Fibroblast of skin of scalp (primary cell): Measurements from ENCODE around the gene HDAC4.
A peak's percentile ranks its signal among the peaks of the same experiment; 100 is the strongest.

ENCODE experiments used
- DNase-seq: peaks from one replicate; pipeline ENCODE4 v3.0.0-alpha.2; 2013

HDAC4 gene

GRCh38 chr2:239116456-239117246 is 284.2 kb downstream of the HDAC4 start:
- peak; percentile 33 for DNase-seq

GRCh38 chr2:239115616-239116015 is 285.2 kb downstream of the HDAC4 start:
- DNase-seq, result no peak

- no peak for DNase-seq
These were observed 286.1 kb downstream of the HDAC4 start for GRCh38 chr2:239114616-239115265.

- peak; percentile 7 for DNase-seq
These were observed 286.7 kb downstream of the HDAC4 start for GRCh38 chr2:239114119-239114581.

GRCh38 chr2:239113615-239114014 is 287.2 kb downstream of the HDAC4 start:
- no peak for DNase-seq

GRCh38 chr2:239113171-239113570 is 287.6 kb downstream of the HDAC4 start:
- peak; percentile 6 for DNase-seq

- no peak for DNase-seq
These were observed 288.6 kb downstream of the HDAC4 start for GRCh38 chr2:239112127-239112774.

GRCh38 chr2:239111401-239112100 is 289.3 kb downstream of the HDAC4 start:
- DNase-seq, result no peak

GRCh38 chr2:239110595-239111048 is 290.2 kb downstream of the HDAC4 start:
- DNase-seq, result no peak

- DNase-seq, result no peak
These were observed 290.8 kb downstream of the HDAC4 start for GRCh38 chr2:239109928-239110545.

GRCh38 chr2:239109041-239109927 is 291.5 kb downstream of the HDAC4 start:
- no peak for DNase-seq

- DNase-seq, result no peak
These were observed 292.4 kb downstream of the HDAC4 start for GRCh38 chr2:239108459-239108858.

- no peak for DNase-seq
These were observed 292.9 kb downstream of the HDAC4 start for GRCh38 chr2:239107936-239108335.

- no peak for DNase-seq
These were observed 293.9 kb downstream of the HDAC4 start for GRCh38 chr2:239106966-239107365.

- peak; percentile 64 for DNase-seq
These were observed 294.4 kb downstream of the HDAC4 start for GRCh38 chr2:239106314-239106908.

- peak; percentile 17 for DNase-seq
These were observed 295.6 kb downstream of the HDAC4 start for GRCh38 chr2:239105234-239105633.

GRCh38 chr2:239104800-239105199 is 296.0 kb downstream of the HDAC4 start:
- no peak for DNase-seq

GRCh38 chr2:239103125-239104098 is 297.4 kb downstream of the HDAC4 start:
- DNase-seq, result no peak

- DNase-seq, result no peak
These were observed 298.6 kb downstream of the HDAC4 start for GRCh38 chr2:239102266-239102665.

GRCh38 chr2:239101807-239102206 is 299.0 kb downstream of the HDAC4 start:
- no peak for DNase-seq
